ENCODE data around the gene APOL3.

DNA sequence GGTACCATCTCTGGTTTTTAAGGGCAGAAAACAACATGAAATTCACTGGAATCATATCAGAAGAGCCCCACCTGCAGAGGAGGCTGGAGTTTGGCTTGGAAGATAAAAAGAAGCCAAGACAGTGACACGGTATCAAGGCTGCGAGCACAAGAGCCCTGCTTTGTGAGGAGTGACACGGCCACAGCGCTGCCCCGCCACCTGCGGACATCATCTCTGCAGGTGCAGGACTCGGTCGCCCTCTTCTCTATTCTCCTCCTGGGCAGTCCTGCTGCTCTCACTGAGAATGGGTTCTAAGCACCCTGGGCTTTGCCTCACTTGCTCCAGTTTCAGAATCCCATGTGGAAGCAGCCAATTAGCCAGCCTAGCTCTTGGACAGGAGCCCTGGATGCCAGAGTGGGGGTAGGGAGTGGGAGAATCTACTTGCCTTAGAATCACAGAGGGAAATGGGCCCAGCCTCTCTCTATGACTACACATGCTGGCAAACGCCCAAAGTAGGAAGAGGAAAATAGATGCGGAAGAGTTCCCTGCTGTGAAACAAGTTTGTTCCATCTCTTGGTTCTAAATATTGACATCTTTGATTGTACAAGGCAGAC is 24.0 kb upstream of the APOL3 start:
- TF ChIP-seq, protein P1, sequence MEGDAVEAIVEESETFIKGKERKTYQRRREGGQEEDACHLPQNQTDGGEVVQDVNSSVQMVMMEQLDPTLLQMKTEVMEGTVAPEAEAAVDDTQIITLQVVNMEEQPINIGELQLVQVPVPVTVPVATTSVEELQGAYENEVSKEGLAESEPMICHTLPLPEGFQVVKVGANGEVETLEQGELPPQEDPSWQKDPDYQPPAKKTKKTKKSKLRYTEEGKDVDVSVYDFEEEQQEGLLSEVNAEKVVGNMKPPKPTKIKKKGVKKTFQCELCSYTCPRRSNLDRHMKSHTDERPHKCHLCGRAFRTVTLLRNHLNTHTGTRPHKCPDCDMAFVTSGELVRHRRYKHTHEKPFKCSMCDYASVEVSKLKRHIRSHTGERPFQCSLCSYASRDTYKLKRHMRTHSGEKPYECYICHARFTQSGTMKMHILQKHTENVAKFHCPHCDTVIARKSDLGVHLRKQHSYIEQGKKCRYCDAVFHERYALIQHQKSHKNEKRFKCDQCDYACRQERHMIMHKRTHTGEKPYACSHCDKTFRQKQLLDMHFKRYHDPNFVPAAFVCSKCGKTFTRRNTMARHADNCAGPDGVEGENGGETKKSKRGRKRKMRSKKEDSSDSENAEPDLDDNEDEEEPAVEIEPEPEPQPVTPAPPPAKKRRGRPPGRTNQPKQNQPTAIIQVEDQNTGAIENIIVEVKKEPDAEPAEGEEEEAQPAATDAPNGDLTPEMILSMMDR (IDR thresholded peaks at IDR 0.05), result no peak
- no peak for TF ChIP-seq POLR2A (IDR thresholded peaks at IDR 0.05)

Measured in heart left ventricle (tissue), 13 donors.